Measurements from ENCODE around the gene TESPA1. TPM values are rescaled to one million over a fixed set of nuclear protein-coding genes. Genes with fewer than 3 reads are reported as not detected.

Gene TESPA1
- total and polyA plus RNA-seq, 2 of the 8 experiments (the other 6 are each of a cell fraction or from before 2014, with no cell fraction given): not detected

GRCh38 chr12:54973556-54973955, 11.0 kb downstream of the TESPA1 start:
- Histone ChIP-seq H3K27ac (ENCODE audit: low read depth, low read length) (no peak overlapping the region), H3K4me1 (replicated peaks in 1 of 4; ENCODE audit: control insufficient read depth in 3 of 4, insufficient read depth in 4 of 4, low read length in 3 of 4) (peaks cover 0 to 4% (median 1%) of the 10 kb centered on the region in 4 experiments; a peak in 1 of 7 replicates), H3K23ac (ENCODE audit: insufficient read length) (no peak overlapping the region), H3K56ac (replicated peaks; ENCODE audit: insufficient read length, low read depth, low read length) (no peak overlapping the region), H4K20me1 (replicated peaks in 1 of 2; ENCODE audit: control insufficient read depth in 1 of 2, insufficient read depth in 2 of 2, low read length in 2 of 2) (no peaks in the 10 kb centered on the region), H2AFZ (ENCODE audit: low read length) (no peak overlapping the region), H3K9ac (replicated peaks in 1 of 4; ENCODE audit: extremely low read depth in 1 of 4, low read depth in 3 of 4, low read length in 3 of 4) (no peak overlapping the region), H3K79me1 (ENCODE audit: low read depth, low read length) (no peaks in the 10 kb centered on the region), H2BK12ac (ENCODE audit: low read depth, low read length) (no peak overlapping the region), H3K18ac (ENCODE audit: extremely low read depth, low read length) (no peak overlapping the region), H4K5ac (ENCODE audit: insufficient read length, low read depth, low read length) (no peak overlapping the region), H3K27me3 (replicated peaks in 1 of 4; ENCODE audit: control insufficient read depth in 3 of 4, extremely low read depth in 1 of 4, insufficient read depth in 3 of 4, low read length in 3 of 4) (no peaks in the 10 kb centered on the region), H3K4ac (replicated peaks; ENCODE audit: insufficient read length, low read depth, low read length) (no peak overlapping the region), H3K14ac (ENCODE audit: insufficient read length) (no peak overlapping the region), H4K8ac (ENCODE audit: extremely low read depth, insufficient read depth, low read length) (no peak overlapping the region), H3K36me3 (ENCODE audit: control insufficient read depth in 2 of 4, insufficient read depth in 4 of 4, low read length in 3 of 4) (no peaks in the 10 kb centered on the region), H2AK5ac (ENCODE audit: low read depth, low read length) (no peak overlapping the region), H3K4me2 (ENCODE audit: insufficient read depth in 1 of 2, low read depth in 2 of 2, low read length in 2 of 2) (no peak overlapping the region), H2BK120ac (replicated peaks; ENCODE audit: low read depth, low read length) (no peak overlapping the region), H3K23me2 (ENCODE audit: low read depth, low read length) (no peaks in the 10 kb centered on the region; the same call in 1 of the 2 replicates), H2BK20ac (ENCODE audit: low read length) (no peak overlapping the region), H3K9me3 (ENCODE audit: insufficient read depth in 2 of 2, low read depth in 1 of 2, low read length in 1 of 2) (no peaks in the 10 kb centered on the region), H4K91ac (replicated peaks; ENCODE audit: insufficient read length, low read length) (no peak overlapping the region), H2BK5ac (ENCODE audit: low read depth, low read length) (no peak overlapping the region), H2BK15ac (ENCODE audit: low read length) (no peak overlapping the region), H3K4me3 (ENCODE audit: extremely low read depth in 1 of 4, insufficient read depth in 2 of 4, low read depth in 3 of 4, low read length in 4 of 4) (no peak overlapping the region), H3K79me2 (ENCODE audit: control insufficient read depth in 1 of 2, insufficient read depth in 2 of 2, low read length in 2 of 2) (no peaks in the 10 kb centered on the region)
- WGBS, 2 experiments (ENCODE audit: extremely low coverage in 1 of 2, insufficient coverage in 1 of 2, insufficient read length in 1 of 2, insufficient replicate concordance in 2 of 2, low coverage in 1 of 2, low lambda C conversion rate in 2 of 2, missing lambda C conversion rate in 1 of 2): 87% methylated on average over 3 of the region's 3 CpGs; no CpG with 5 or more reads in 1 of the 2 experiments
- POLR2A ChIA-PET (ENCODE audit: partially characterized antibody): no interaction called here
- CTCF ChIA-PET (ENCODE audit: partially characterized antibody): interaction anchor here (0.7 to 6.6 kb wide), 9 partner anchors 12 to 283 kb away, joined by 3 to 39 read pairs (median 4); no protein-coding TSS in a partner anchor
- DNase-seq (ENCODE audit: low read depth in 1 of 2, low spot score in 2 of 2) (no peak), FAIRE-seq (no peak)
- TF ChIP-seq CREB1 (IDR thresholded peaks at IDR 0.05) (no peak), PHF8 (conservative IDR thresholded peaks at IDR 0.05; ENCODE audit: low read depth, low read length) (no peak), NRF1 (IDR thresholded peaks at IDR 0.05; ENCODE audit: low read depth, low read length) (no peak), ATF3 (IDR thresholded peaks at IDR 0.05; ENCODE audit: insufficient read depth, low read depth, low read length) (no peak), ZNF274 (IDR thresholded peaks at IDR 0.05; ENCODE audit: borderline replicate concordance, extremely low read depth, low read length) (no peak), RNF2 (IDR thresholded peaks at IDR 0.05; ENCODE audit: borderline replicate concordance, low read depth, low read length, missing control alignments, poor library complexity, severe bottlenecking) (no peak), KDM4A (IDR thresholded peaks at IDR 0.05; ENCODE audit: low read depth, low read length, severe bottlenecking) (no peak), KDM5A (IDR thresholded peaks at IDR 0.05; ENCODE audit: low read length) (no peak), JUN (IDR thresholded peaks at IDR 0.05; ENCODE audit: low read depth, low read length) (no peak), KDM1A (IDR thresholded peaks at IDR 0.05; ENCODE audit: borderline replicate concordance, low read length) (no peak)
- TF ChIP-seq, protein P1, sequence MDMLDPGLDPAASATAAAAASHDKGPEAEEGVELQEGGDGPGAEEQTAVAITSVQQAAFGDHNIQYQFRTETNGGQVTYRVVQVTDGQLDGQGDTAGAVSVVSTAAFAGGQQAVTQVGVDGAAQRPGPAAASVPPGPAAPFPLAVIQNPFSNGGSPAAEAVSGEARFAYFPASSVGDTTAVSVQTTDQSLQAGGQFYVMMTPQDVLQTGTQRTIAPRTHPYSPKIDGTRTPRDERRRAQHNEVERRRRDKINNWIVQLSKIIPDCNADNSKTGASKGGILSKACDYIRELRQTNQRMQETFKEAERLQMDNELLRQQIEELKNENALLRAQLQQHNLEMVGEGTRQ (IDR thresholded peaks at IDR 0.05; ENCODE audit: low read length): no peak
